Hippocampal formation (tissue), 2 donors: ENCODE results near the gene TAF4.

Experiments used
- DNase-seq, 2 donors: peaks; one replicate each; lab custom pipeline; 2025; lab: John Stamatoyannopoulos, UW

The TAF4 gene

DNA sequence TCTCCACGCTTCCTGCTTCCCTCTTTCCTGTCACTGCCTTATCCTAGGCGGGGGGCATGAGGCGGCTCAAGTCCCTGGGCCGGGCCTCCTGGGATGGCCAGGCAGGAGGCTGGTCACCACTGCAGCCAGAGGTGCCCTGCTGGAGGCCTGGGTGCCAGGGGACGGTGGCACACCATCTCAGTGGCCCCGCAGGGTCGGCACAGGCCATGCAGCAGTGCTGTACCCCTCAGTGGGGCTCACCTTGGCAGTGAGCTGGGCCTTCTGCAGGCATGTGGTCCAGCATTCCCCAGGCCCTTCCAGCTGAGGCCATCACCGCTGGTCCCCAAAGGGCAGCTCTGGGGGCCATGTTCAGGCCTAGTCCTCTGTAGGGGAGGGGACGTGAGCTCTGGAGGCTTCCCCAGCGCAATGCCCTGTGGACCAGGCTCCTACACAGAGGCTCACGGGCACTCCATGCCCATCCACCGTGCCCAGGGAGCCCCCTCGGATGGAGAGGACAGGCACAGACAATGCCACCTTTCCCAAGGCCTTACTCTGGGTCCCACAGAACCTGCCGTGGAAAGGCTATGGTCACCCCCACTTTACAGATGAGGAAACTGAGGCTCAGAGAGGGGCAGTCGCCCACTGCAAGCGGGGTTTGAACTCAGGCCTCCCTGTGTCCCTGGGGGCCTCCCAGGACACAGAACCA, 123.8 kb downstream of the TAF4 start:
- DNase-seq = no peak

- DNase-seq = no peak
Measured at GRCh38 chr20:61940976-61941720, 124.5 kb downstream of the TAF4 start.

DNA sequence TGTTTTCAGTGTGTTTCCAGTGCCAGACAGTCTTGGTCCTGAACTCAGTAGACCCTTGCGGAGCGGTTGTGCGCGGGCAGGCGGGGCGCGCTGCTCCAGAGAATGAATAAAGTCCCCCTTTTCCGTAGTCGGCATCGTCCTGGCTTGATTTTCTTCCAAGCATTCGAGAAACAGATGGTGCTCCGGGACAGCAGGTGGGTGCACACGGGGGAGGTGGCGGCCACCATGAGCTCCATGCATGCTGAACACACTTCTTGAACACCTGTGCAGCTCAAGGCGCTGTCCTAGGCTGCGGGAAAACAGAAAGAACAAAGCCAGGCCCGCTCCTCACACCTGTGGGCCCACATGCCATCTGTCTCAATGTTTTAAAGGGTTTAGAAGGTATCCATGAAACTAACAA, 125.2 kb downstream of the TAF4 start:
- peak in 1 of 2 donors; percentile 3 for DNase-seq

GRCh38 chr20:61939691-61940360, 125.9 kb downstream of the TAF4 start:
- DNase-seq = no peak

GRCh38 chr20:61938839-61939690, 126.6 kb downstream of the TAF4 start:
- no peak for DNase-seq

GRCh38 chr20:61937963-61938838, 127.5 kb downstream of the TAF4 start:
- DNase-seq = no peak

DNA sequence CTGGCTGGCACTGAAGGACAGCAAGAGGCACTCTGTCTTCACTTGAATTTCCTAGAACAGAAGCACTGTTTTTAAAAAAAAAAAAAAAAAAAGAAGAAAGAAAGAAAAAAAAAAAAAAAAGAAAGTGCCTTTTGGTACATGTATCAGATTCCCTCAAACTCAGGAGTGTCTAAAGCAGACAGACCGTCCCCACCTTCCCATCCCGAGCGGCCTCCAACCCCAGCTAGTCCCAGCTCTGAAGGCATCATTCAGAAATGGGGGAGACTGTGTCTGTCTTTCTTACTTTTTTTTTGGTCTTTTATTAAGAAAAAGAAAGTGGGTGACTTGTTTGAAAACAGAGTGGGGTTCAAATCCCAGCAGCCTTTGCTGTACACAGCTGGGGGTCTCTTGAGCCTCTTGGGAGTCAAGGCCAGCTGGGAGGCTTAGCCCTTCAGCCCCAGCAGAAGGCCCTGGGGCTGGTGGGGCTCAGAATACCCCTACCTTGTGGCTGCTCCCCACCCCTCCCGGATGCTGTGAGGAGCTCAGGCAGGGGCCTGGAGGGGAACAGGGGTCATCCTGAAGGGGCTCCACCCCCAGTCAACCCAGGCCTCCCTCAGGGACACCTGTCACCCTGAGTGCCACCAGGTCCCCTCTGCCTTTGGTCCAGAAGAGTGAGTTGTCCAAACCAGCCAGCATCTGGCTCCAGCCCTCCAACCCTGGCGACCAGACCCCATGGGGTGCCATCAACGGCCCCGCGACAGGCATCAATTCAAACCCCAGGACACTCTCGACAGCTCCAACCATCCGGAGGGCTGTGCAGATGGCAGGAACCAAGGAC, 128.3 kb downstream of the TAF4 start:
- no peak for DNase-seq

DNA sequence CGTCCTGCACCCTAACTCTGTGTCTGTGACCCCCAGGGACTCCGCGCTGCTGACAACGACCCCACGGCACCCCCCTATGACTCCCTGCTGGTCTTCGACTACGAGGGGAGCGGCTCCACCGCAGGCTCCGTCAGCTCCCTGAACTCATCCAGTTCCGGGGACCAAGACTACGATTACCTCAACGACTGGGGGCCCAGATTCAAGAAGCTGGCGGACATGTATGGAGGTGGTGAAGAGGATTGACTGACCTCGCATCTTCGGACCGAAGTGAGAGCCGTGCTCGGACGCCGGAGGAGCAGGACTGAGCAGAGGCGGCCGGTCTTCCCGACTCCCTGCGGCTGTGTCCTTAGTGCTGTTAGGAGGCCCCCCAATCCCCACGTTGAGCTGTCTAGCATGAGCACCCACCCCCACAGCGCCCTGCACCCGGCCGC, 129.0 kb downstream of the TAF4 start:
- DNase-seq = no peak

DNA sequence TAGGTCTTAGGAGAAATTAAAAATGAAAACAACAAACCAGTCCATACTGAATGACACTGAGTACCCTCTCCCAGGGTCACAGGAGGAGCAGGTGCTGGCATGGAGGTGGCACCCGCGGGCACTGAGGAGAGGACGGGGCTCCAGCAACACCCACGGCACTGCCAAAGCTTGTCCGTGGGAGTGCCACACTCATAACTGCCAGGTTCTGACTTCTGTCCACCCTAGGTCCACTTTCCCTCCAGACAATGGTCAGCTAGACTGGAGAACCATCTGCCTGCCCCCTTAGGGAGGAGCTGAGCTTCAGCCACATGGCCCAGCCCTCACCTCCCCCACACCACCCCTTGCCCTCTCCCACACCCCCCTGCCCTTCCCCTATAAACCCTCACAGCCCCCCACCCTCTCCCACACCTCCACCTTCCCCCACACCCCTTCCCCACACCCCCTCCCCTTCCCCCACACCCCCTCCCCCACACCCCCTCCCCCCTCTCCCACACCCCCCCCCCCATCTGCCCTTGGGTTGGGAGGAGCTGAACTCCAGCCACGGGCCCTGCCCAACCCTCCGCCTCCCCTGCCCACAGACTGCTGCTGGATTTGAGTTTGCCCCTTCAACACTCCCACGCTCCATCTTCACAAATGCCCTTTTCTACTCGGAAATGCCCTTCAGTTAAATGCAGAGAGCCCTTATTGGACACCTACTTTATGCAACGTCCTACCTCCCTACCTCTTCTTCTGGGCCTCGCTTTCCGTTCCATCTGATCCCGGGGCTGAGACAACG, 129.6 kb downstream of the TAF4 start:
- DNase-seq = no peak

DNA sequence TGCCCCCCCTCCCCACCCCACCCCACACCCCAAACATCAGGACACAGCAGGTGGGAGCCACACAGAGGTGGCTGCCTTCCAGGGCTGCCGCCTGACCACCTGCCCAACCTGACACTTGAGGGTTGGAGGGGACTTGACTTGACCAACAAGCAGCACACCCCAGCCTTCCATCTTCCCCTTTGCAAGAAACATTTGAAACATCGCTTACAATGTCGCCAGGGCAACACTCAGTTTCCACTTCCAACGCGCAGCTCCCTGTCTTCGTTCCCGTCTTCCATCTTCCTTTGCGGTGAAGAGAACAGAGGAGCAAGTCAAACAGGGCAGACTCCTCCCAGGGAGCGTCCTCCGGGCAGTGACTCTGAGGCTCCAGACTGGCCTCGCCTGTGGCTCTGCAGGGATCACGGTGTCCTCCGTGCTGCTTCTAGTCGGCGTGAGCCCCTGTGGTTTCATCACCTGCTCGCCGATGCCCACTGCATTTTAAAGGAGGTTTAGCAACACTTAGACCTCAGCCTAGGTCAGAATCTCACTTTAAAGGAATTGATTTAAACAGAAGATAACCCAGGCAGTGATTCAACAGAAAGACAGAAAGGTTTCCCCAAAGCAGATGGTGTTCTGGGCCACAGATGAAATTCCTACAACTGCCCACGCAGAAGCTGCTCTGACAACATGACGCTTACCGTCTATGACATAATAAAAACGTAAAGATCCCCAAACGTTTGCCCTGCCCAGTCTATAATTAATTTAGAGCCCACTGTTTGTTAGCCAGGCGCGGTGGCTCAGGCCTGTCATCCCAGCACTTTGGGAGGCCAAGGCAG, 130.8 kb downstream of the TAF4 start:
- DNase-seq = no peak

DNA sequence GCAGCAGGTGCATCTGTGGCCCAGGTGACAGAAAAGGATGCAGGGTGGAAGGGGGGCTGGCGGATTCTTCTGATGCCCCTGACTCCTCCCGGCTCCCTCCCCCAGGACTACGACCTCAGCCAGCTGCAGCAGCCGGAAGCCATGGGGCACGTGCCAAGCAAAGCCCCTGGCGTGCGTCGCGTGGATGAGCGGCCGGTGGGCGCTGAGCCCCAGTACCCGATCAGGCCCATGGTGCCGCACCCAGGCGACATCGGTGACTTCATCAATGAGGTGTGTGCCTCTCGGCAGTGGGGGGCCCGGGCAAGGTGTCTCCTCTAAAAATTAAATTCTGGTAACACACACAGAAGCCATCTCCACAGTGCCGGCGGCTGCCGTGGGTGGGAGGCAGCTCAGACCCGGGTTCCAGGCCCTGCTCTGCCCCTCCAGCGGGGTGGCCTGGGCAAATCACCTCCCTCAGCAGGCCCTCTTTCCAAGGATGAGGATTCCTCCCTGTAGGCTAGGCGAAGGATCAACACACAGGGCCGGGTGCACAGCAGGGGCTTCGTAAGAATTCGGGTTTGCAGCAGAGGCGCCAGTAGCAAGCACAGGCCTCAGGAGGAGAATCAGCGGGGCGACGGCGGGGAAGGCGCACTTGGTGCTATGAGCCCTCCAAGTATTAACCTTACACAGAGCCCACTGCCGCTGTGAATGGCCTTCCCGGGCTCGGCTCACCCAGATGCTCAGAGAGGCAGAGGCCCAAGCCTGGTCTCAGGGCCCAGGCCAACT, 131.5 kb downstream of the TAF4 start:
- no peak for DNase-seq

DNA sequence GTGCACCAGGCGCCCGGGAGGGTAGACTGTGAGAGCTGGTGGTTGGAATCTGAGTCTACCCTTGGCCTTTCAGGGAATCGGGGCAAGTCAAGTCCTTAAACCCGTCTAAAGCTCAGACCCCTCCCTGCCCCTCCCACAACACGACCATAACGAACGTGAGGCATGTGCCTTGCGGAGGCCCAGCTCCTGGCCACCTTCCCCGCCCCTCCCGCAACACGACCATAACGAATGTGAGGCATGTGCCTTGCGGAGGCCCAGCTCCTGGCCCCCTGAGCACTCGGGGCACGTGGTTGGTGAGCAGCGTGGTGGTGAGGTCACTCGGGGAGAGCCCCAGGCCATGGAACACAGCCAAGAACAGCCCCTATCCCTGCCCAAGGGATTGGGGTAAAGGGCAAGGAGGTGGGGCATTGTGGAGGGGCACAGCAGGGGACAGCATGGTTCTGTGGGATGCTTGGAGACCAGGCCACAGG, 132.2 kb downstream of the TAF4 start:
- no peak for DNase-seq

GRCh38 chr20:61932711-61933480, 132.8 kb downstream of the TAF4 start:
- DNase-seq = no peak

GRCh38 chr20:61932199-61932592, 133.5 kb downstream of the TAF4 start:
- DNase-seq = no peak

GRCh38 chr20:61931476-61932198, 134.0 kb downstream of the TAF4 start:
- DNase-seq = no peak
